Stimulated activated memory B cell treated with anti-CD40 and anti-IgM and Interleukin-4, amounts not matched to agents 10 μg/mL and 1 μg/mL and 100 μg/mL, for 72 hours (primary cell): ENCODE data around the gene CDIP1.
A peak's percentile ranks its signal among the peaks of the same experiment; 100 is the strongest.

ENCODE experiments used
- ATAC-seq: fragments of 150-1000 bp; cut with Tn5 transposase; 2 replicates; pipeline ENCODE4 v1.10.0; 2021
- H3K27ac Mint-ChIP-seq: one replicate; pipeline ENCODE4 v1.8.0; 2022; ENCODE audit warnings: mild to moderate bottlenecking, mixed read lengths
- H3K27me3 Mint-ChIP-seq: one replicate; pipeline ENCODE4 v1.8.0; 2022; ENCODE audit warnings: mixed read lengths
- H3K36me3 Mint-ChIP-seq: one replicate; pipeline ENCODE4 v1.8.0; 2022; ENCODE audit warnings: mixed read lengths
- H3K4me1 Mint-ChIP-seq: one replicate; pipeline ENCODE4 v1.8.0; 2022; ENCODE audit warnings: mixed read lengths
- H3K4me3 Mint-ChIP-seq: one replicate; pipeline ENCODE4 v1.8.0; 2022; ENCODE audit warnings: mild to moderate bottlenecking, moderate library complexity, mixed read lengths
- H3K9me3 Mint-ChIP-seq: one replicate; pipeline ENCODE4 v1.8.0; 2022; ENCODE audit warnings: mixed read lengths

The CDIP1 gene

GRCh38 chr16:4494746-4495490, 43.7 kb downstream of the CDIP1 start:
- H3K9me3 Mint-ChIP-seq, result no peaks in the 10 kb centered on the region
- ATAC-seq, result no peak
- H3K36me3 Mint-ChIP-seq, result peaks cover 5% of the 10 kb centered on the region
- no peak overlapping the region for H3K27ac Mint-ChIP-seq
- H3K4me3 Mint-ChIP-seq, result no peak overlapping the region
- H3K4me1 Mint-ChIP-seq, result peaks cover 12% of the 10 kb centered on the region
- no peaks in the 10 kb centered on the region for H3K27me3 Mint-ChIP-seq

- no peaks in the 10 kb centered on the region for H3K27me3 Mint-ChIP-seq
- no peak overlapping the region for H3K27ac Mint-ChIP-seq
- H3K4me3 Mint-ChIP-seq, result no peak overlapping the region
- no peak for ATAC-seq
- peaks cover 18% of the 10 kb centered on the region for H3K36me3 Mint-ChIP-seq
- no peaks in the 10 kb centered on the region for H3K9me3 Mint-ChIP-seq
- peaks cover 17% of the 10 kb centered on the region for H3K4me1 Mint-ChIP-seq
Observed at GRCh38 chr16:4491898-4492297, 46.7 kb downstream of the CDIP1 start.

- peaks cover 23% of the 10 kb centered on the region for H3K4me1 Mint-ChIP-seq
- no peaks in the 10 kb centered on the region for H3K27me3 Mint-ChIP-seq
- H3K27ac Mint-ChIP-seq, result no peak overlapping the region
- no peak overlapping the region for H3K4me3 Mint-ChIP-seq
- peaks cover 25% of the 10 kb centered on the region for H3K36me3 Mint-ChIP-seq
- ATAC-seq, result no peak
- H3K9me3 Mint-ChIP-seq, result no peaks in the 10 kb centered on the region
Observed at GRCh38 chr16:4489030-4489429, 49.5 kb downstream of the CDIP1 start.

GRCh38 chr16:4488499-4488967, 50.0 kb downstream of the CDIP1 start:
- peaks cover 24% of the 10 kb centered on the region for H3K36me3 Mint-ChIP-seq
- H3K9me3 Mint-ChIP-seq, result no peaks in the 10 kb centered on the region
- H3K4me3 Mint-ChIP-seq, result no peak overlapping the region
- H3K4me1 Mint-ChIP-seq, result peaks cover 22% of the 10 kb centered on the region
- no peak overlapping the region for H3K27ac Mint-ChIP-seq
- no peaks in the 10 kb centered on the region for H3K27me3 Mint-ChIP-seq
- no peak for ATAC-seq

- no peak overlapping the region for H3K4me3 Mint-ChIP-seq
- peaks cover 20% of the 10 kb centered on the region for H3K36me3 Mint-ChIP-seq
- H3K4me1 Mint-ChIP-seq, result peaks cover 17% of the 10 kb centered on the region
- ATAC-seq, result no peak
- no peaks in the 10 kb centered on the region for H3K27me3 Mint-ChIP-seq
- H3K27ac Mint-ChIP-seq, result no peak overlapping the region
- no peaks in the 10 kb centered on the region for H3K9me3 Mint-ChIP-seq
Observed at GRCh38 chr16:4487955-4488498, 50.5 kb downstream of the CDIP1 start.

GRCh38 chr16:4486126-4486893, 52.3 kb downstream of the CDIP1 start:
- Mint-ChIP-seq H3K36me3 (peaks cover 26% of the 10 kb centered on the region), H3K27ac (no peak overlapping the region), H3K9me3 (no peaks in the 10 kb centered on the region), H3K27me3 (no peaks in the 10 kb centered on the region), H3K4me3 (no peak overlapping the region), H3K4me1 (peaks cover 31% of the 10 kb centered on the region)
- no peak for ATAC-seq

- H3K36me3 Mint-ChIP-seq, result peaks cover 13% of the 10 kb centered on the region
- H3K4me3 Mint-ChIP-seq, result no peak overlapping the region
- ATAC-seq, result no peak
- H3K9me3 Mint-ChIP-seq, result no peaks in the 10 kb centered on the region
- peaks cover 37% of the 10 kb centered on the region for H3K4me1 Mint-ChIP-seq
- H3K27me3 Mint-ChIP-seq, result no peaks in the 10 kb centered on the region
- peak overlapping the region; percentile 28 for H3K27ac Mint-ChIP-seq
Observed at GRCh38 chr16:4481963-4482362, 56.6 kb downstream of the CDIP1 start.

- ATAC-seq, result no peak
- H3K27me3 Mint-ChIP-seq, result no peaks in the 10 kb centered on the region
- no peak overlapping the region for H3K4me3 Mint-ChIP-seq
- H3K4me1 Mint-ChIP-seq, result peaks cover 37% of the 10 kb centered on the region
- H3K36me3 Mint-ChIP-seq, result peaks cover 13% of the 10 kb centered on the region
- peak overlapping the region; percentile 28 for H3K27ac Mint-ChIP-seq
- no peaks in the 10 kb centered on the region for H3K9me3 Mint-ChIP-seq
Observed at GRCh38 chr16:4481526-4481925, 57.0 kb downstream of the CDIP1 start.

GRCh38 chr16:4477966-4478365, 60.6 kb downstream of the CDIP1 start:
- Mint-ChIP-seq H3K4me1 (peaks cover 45% of the 10 kb centered on the region), H3K9me3 (no peaks in the 10 kb centered on the region), H3K27me3 (no peaks in the 10 kb centered on the region), H3K27ac (peak overlapping the region; percentile 75), H3K36me3 (peaks cover 6% of the 10 kb centered on the region), H3K4me3 (no peak overlapping the region)
- no peak for ATAC-seq

- H3K27me3 Mint-ChIP-seq, result no peaks in the 10 kb centered on the region
Observed at GRCh38 chr16:4475880-4476788, 62.4 kb downstream of the CDIP1 start, which contains the start of gene HMOX2. Gene HMOX2, plus strand, starts transcription at chr16:4476398. Its CDS starts 29,127 bp downstream, at chr16:4505525.

GRCh38 chr16:4474192-4474961, 64.2 kb downstream of the CDIP1 start, which contains the start of gene NMRAL1:
Gene NMRAL1, minus strand, starts transcription at chr16:4474625. Its CDS starts 493 bp downstream, at chr16:4474132.
- Mint-ChIP-seq H3K27me3 (no peaks in the 10 kb centered on the region), H3K4me1 (peaks cover 35% of the 10 kb centered on the region), H3K36me3 (peaks cover under 1% of the 10 kb centered on the region), H3K27ac (peak within 1 kb of the TSS; percentile 70), H3K9me3 (no peaks in the 10 kb centered on the region), H3K4me3 (peak within 1 kb of the TSS; percentile 85)
- ATAC-seq, result peak; percentile 62

More at GRCh38 chr16:4475880-4476788, 62.4 kb downstream of the CDIP1 start, which contains the start of gene HMOX2:
- H3K36me3 Mint-ChIP-seq, result no peaks in the 10 kb centered on the region
- peaks cover 36% of the 10 kb centered on the region for H3K4me1 Mint-ChIP-seq
- peak within 1 kb of the TSS; percentile 85 for H3K4me3 Mint-ChIP-seq
- peak; percentile 98 for ATAC-seq
- peak within 1 kb of the TSS; percentile 75 for H3K27ac Mint-ChIP-seq
- no peaks in the 10 kb centered on the region for H3K9me3 Mint-ChIP-seq

- no peak for ATAC-seq
- H3K9me3 Mint-ChIP-seq, result no peaks in the 10 kb centered on the region
- no peaks in the 10 kb centered on the region for H3K27me3 Mint-ChIP-seq
- H3K36me3 Mint-ChIP-seq, result peaks cover 5% of the 10 kb centered on the region
- no peak overlapping the region for H3K4me3 Mint-ChIP-seq
- H3K27ac Mint-ChIP-seq, result peak overlapping the region; percentile 70
- peaks cover 26% of the 10 kb centered on the region for H3K4me1 Mint-ChIP-seq
Observed at GRCh38 chr16:4472880-4473279, 65.7 kb downstream of the CDIP1 start.

GRCh38 chr16:4471869-4472268, 66.7 kb downstream of the CDIP1 start:
- no peak overlapping the region for H3K4me3 Mint-ChIP-seq
- peaks cover 7% of the 10 kb centered on the region for H3K36me3 Mint-ChIP-seq
- no peak for ATAC-seq
- H3K27ac Mint-ChIP-seq, result no peak overlapping the region
- no peaks in the 10 kb centered on the region for H3K27me3 Mint-ChIP-seq
- peaks cover 19% of the 10 kb centered on the region for H3K4me1 Mint-ChIP-seq
- H3K9me3 Mint-ChIP-seq, result no peaks in the 10 kb centered on the region

- Mint-ChIP-seq H3K4me1 (peaks cover 6% of the 10 kb centered on the region), H3K27ac (no peak overlapping the region), H3K27me3 (no peaks in the 10 kb centered on the region), H3K4me3 (no peak overlapping the region), H3K36me3 (peaks cover 27% of the 10 kb centered on the region), H3K9me3 (no peaks in the 10 kb centered on the region)
- ATAC-seq, result no peak
Observed at GRCh38 chr16:4468972-4469371, 69.6 kb downstream of the CDIP1 start.
